ENCODE data around the gene MRPL57. TPM values are rescaled to one million over a fixed set of nuclear protein-coding genes. Genes with fewer than 3 reads are reported as not detected.
"Not testable (repeated sequence)": the region's sequence is repeated elsewhere in the genome, so short reads cannot be mapped to it uniquely, and the experiment has no call there.

The MRPL57 gene
- total RNA-seq, result 10 to 100 TPM; 20.8 to 23.1 TPM

DNA sequence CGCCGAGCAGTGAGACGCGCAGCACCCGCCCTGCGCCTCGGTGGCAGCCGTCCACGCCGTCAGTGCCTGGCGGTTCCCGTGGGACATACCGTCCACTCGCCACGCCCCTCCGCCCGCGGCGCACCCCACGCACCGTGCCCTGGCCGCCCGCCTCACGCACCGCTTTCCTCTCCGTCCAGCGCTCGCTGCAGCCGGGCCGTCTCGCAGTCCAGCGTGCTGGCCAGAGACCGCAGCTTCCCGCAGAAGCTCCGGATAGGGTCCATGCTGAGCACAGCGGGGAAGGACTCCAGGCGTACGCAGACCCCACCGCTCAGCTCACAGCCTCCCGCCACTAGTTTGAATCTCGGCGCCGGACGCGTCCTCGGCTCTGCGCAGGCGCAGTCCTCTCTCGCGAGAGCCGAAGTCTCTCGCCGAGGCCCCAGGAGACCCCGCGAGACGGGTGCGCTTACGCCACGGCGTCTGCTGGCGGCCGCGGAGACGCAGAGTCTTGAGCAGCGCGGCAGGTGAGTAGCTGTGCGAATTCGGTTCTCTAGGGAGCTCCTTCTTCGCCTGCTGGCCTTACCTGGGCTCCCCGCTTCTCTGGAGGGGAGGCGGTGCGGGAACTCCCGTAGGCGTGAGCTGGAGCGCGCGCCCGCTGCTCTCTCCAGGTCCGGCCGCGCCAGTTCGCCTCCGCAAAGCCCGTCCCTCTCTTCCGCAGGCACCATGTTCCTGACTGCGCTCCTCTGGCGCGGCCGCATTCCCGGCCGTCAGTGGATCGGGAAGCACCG is at the start of gene MRPL57, which contains the start of gene SKA3:
MRPL57 (plus strand) TSS at position 444 of the 767 bp plus-strand sequence; CDS start at position 703, 259 bp downstream.
SKA3 (minus strand) TSS at position 338 of the 767 bp plus-strand sequence; CDS start at position 263, 75 bp downstream.
- Mint-ChIP-seq H3K4me3 (peak within 1 kb of the TSS; percentile 99), H3K9me3 (no peaks in the 10 kb centered on the region), H3K27ac (peak within 1 kb of the TSS; percentile 96), H3K27me3 (no peaks in the 10 kb centered on the region), H3K4me1 (ENCODE audit: low read depth) (peaks cover 18% of the 10 kb centered on the region), H3K36me3 (peaks cover 18% of the 10 kb centered on the region)
- CTCF ChIA-PET, result interaction anchor here (0.7 to 3.4 kb wide), 10 partner anchors 12 to 473 kb away, joined by 3 to 17 read pairs (median 5); partner anchors contain the start of gene IL17D
- DNase-seq, result peak; percentile 96
- intact Hi-C loops (cut with micrococcal nuclease), result loop anchor here (1.0 to 10.0 kb wide), 5 partner anchors 122 to 496 kb away; partner anchors contain the start of genes EEF1AKMT1, FGF9 and XPO4
- POLR2A ChIA-PET, result interaction anchor here (0.6 to 2.2 kb wide), 17 partner anchors 8 to 650 kb away, joined by 3 to 10 read pairs (median 4); partner anchors contain the start of genes LATS2, MICU2, XPO4 and ZDHHC20

DNA sequence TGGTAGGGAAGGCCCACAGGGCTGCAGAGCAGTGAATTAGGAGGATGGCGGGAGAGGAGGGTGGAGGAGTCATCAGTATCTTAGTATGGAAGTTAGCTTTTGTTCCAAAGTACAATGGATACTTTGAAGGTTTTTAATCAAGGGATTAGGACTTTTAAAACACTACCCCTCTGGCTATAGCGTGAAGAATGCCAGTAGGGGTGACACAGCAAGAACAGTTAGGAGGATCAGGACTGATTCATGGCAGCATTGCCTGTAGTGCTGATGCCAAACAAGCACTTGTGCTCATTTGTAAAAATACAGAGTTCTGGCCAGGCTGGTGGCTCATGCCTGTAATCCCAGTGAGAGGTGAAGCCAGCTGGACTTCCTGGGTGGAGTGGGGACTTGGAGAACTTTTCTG is 46.3 kb upstream of the MRPL57 start:
- intact Hi-C loops (cut with micrococcal nuclease), result no loop called here
- H3K4me3 Mint-ChIP-seq, result no peak overlapping the region
- ChIA-PET CTCF (no interaction called here), POLR2A (no interaction called here)
- no peaks in the 10 kb centered on the region for H3K36me3 Mint-ChIP-seq
- peaks cover 4% of the 10 kb centered on the region for H3K27me3 Mint-ChIP-seq
- no peaks in the 10 kb centered on the region for H3K9me3 Mint-ChIP-seq
- no peaks in the 10 kb centered on the region for H3K4me1 Mint-ChIP-seq (ENCODE audit: low read depth)
- DNase-seq, result no peak
- H3K27ac Mint-ChIP-seq, result no peak overlapping the region

DNA sequence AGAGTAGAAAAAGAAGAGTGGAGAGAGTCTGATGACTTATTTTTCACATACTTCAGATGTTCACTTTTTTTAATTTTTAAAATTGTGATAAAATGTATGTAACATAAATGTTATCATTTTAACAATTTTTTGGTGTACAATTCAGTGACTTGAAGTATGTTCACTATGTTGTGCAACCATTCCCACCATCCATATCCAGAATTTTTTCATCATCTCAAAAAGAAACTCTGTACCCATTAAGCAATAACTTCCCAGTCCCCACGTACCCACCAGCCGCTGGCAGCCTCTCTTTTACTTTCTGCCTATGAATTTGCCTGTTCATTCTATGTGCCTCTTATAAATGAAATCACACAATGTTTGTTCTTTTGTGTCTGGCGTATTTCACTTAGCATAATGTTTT is 43.4 kb upstream of the MRPL57 start:
- Mint-ChIP-seq H3K9me3 (no peaks in the 10 kb centered on the region), H3K4me1 (ENCODE audit: low read depth) (no peaks in the 10 kb centered on the region), H3K27me3 (peaks cover 12% of the 10 kb centered on the region), H3K4me3 (no peak overlapping the region), H3K36me3 (no peaks in the 10 kb centered on the region), H3K27ac (no peak overlapping the region)
- no peak for DNase-seq
- intact Hi-C loops (cut with micrococcal nuclease), result no loop called here
- ChIA-PET CTCF (no interaction called here), POLR2A (no interaction called here)

DNA sequence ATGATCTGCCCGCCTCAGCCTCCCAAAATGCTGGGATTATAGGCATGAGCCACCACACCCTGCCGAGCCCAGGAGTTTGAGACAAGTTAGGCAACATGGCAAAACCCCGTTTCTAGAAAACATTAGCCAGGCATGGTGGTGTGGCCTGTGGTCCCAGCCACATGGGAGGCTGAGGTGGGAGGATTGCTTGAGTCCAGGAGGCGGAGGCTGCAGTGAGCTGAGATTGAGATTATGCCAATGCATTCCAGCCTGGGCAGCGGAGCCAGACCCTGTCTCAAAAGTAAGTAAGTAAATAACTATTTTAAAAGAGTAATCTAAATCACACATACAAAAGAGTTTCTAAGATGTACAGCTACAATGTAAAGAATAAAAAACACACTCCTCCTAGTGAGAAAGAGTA is 42.0 kb upstream of the MRPL57 start:
- Mint-ChIP-seq H3K9me3 (no peaks in the 10 kb centered on the region), H3K4me3 (no peak overlapping the region), H3K27ac (no peak overlapping the region), H3K4me1 (ENCODE audit: low read depth) (peaks cover under 1% of the 10 kb centered on the region), H3K27me3 (peaks cover 12% of the 10 kb centered on the region), H3K36me3 (no peaks in the 10 kb centered on the region)
- ChIA-PET CTCF (no interaction called here), POLR2A (interaction anchor here (0.6 kb wide), 1 partner anchor 20 kb away, joined by 5 read pairs; no protein-coding TSS in a partner anchor)
- intact Hi-C loops (cut with micrococcal nuclease), result loop anchor here (1.0 kb wide), 1 partner anchor 191 kb away; no protein-coding TSS in a partner anchor
- DNase-seq, result no peak

DNA sequence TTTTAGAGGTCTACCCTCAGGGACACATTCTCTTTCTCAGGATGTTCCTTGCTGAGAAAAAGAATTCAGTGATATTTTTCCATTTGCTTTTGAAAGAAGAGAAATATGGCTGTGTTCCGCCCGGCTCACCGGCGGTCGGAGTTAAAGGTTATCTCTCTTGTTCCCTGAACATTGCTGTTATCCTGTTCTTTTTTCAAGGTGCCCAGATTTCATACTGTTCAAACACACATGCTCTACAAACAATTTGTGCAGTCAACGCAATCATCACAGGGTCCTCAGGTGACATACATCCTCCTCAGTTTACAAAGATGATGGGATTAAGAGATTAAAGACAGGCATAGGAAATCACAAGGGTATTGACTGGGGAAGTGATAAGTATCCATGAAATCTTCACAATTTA is 40.6 kb upstream of the MRPL57 start:
- peaks cover 11% of the 10 kb centered on the region for H3K36me3 Mint-ChIP-seq

DNA sequence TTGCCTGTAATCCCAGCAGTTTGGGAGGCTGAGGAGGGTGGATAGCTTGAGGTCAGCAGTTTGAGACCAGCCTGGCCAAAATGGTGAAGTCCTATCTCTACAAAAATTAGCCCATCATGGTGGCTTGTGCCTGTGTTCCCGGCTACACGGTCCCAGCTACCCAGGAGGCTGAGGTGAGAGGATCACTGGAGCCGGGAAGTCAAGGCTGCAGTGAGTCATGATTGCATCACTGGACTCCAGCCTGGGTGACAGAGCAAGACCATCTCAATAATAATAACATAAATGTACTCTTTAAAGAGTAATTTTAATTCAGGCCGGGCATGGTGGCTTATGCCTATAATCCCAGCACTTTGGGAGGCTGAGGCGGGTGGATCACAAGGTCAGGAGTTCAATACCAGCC is 38.8 kb upstream of the MRPL57 start:
- POLR2A ChIA-PET, result no interaction called here
- Mint-ChIP-seq H3K36me3 (peaks cover 16% of the 10 kb centered on the region), H3K4me3 (no peak overlapping the region), H3K4me1 (ENCODE audit: low read depth) (peaks cover 12% of the 10 kb centered on the region), H3K9me3 (no peaks in the 10 kb centered on the region), H3K27me3 (peaks cover 13% of the 10 kb centered on the region), H3K27ac (no peak overlapping the region)
- DNase-seq, result no peak
- CTCF ChIA-PET, result interaction anchor here (0.6 kb wide), 1 partner anchor 426 kb away, joined by 3 read pairs; no protein-coding TSS in a partner anchor
- intact Hi-C loops (cut with micrococcal nuclease), result no loop called here

More for the DNA sequence above, 40.6 kb upstream of the MRPL57 start:
- H3K4me1 Mint-ChIP-seq (ENCODE audit: low read depth); DNase-seq; POLR2A ChIA-PET; H3K4me3 Mint-ChIP-seq; CTCF ChIA-PET; intact Hi-C loops (cut with micrococcal nuclease); H3K27ac Mint-ChIP-seq; H3K9me3 Mint-ChIP-seq: not testable (repeated sequence)
- peaks cover 15% of the 10 kb centered on the region for H3K27me3 Mint-ChIP-seq

DNA sequence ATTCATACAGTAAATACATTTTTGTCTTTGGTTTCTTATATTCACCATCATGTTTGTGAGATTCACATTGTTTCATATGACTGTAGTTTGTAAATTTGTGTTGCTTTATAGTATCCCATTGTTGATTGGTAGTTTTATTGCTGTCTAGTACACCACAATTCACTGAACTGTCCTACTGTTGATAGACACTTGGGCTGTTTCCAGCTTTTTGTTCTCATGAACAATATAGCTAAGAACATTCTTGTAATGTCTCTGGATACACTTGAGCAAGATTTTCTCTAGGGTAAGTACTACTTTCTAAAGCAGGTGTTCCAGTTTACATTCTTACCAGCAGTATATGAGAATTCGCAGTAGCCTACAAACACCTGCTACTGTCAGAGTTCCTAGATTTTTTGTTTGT is 37.9 kb upstream of the MRPL57 start:
- DNase-seq, result no peak
- H3K4me1 Mint-ChIP-seq (ENCODE audit: low read depth), result peaks cover 20% of the 10 kb centered on the region
- peak overlapping the region; percentile 37 for H3K4me3 Mint-ChIP-seq
- no peaks in the 10 kb centered on the region for H3K9me3 Mint-ChIP-seq
- H3K27me3 Mint-ChIP-seq, result peaks cover 11% of the 10 kb centered on the region
- POLR2A ChIA-PET, result no interaction called here
- no peak overlapping the region for H3K27ac Mint-ChIP-seq
- H3K36me3 Mint-ChIP-seq, result peaks cover 25% of the 10 kb centered on the region
- CTCF ChIA-PET, result no interaction called here
- intact Hi-C loops (cut with micrococcal nuclease), result no loop called here

DNA sequence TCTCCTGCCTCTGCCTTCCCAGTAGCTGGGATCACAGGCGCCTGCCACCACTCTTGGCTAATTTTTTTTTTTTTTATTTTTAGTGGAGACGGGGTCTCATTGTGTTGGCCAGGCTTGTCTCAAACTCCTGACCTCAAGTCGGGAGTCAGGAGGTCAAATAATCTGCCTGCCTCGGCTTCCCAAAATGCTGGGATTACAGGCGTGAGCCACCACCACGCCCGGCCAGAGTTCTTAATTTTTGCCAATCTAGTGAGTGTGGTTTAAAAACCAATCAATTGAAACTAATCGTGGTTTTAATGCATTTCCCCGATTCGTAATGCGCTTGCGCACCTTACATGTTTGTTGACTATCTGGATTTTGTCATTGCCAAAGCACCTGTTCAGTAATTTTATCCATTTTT is 37.1 kb upstream of the MRPL57 start:
- Mint-ChIP-seq H3K9me3 (no peaks in the 10 kb centered on the region), H3K27me3 (peaks cover 11% of the 10 kb centered on the region), H3K4me1 (ENCODE audit: low read depth) (peaks cover 24% of the 10 kb centered on the region), H3K36me3 (peaks cover 28% of the 10 kb centered on the region), H3K4me3 (peak overlapping the region; percentile 93), H3K27ac (peak overlapping the region; percentile 95)
- ChIA-PET CTCF (no interaction called here), POLR2A (no interaction called here)
- intact Hi-C loops (cut with micrococcal nuclease), result no loop called here
- no peak for DNase-seq

GRCh38 chr13:21142766-21143165 is 33.7 kb upstream of the MRPL57 start:
- Mint-ChIP-seq H3K27me3 (peaks cover 3% of the 10 kb centered on the region), H3K9me3 (no peaks in the 10 kb centered on the region), H3K36me3 (peaks cover 45% of the 10 kb centered on the region), H3K4me3 (peak overlapping the region; percentile 58), H3K27ac (peak overlapping the region; percentile 74), H3K4me1 (ENCODE audit: low read depth) (peaks cover 27% of the 10 kb centered on the region)
- ChIA-PET POLR2A (no interaction called here), CTCF (interaction anchor here (2.3 kb wide), 1 partner anchor 34 kb away, joined by 9 read pairs; the partner anchor contains the start of genes MRPL57 and SKA3)
- no peak for DNase-seq
- intact Hi-C loops (cut with micrococcal nuclease), result no loop called here

GRCh38 chr13:21147827-21148226 is 28.6 kb upstream of the MRPL57 start:
- no peak for DNase-seq
- Mint-ChIP-seq H3K4me3 (no peak overlapping the region), H3K4me1 (ENCODE audit: low read depth) (peaks cover 16% of the 10 kb centered on the region), H3K36me3 (peaks cover 32% of the 10 kb centered on the region), H3K9me3 (no peaks in the 10 kb centered on the region), H3K27me3 (no peaks in the 10 kb centered on the region), H3K27ac (no peak overlapping the region)
- ChIA-PET CTCF (no interaction called here), POLR2A (interaction anchor here (1.3 kb wide), 1 partner anchor 20 kb away, joined by 3 read pairs; no protein-coding TSS in a partner anchor)
- intact Hi-C loops (cut with micrococcal nuclease), result no loop called here

DNA sequence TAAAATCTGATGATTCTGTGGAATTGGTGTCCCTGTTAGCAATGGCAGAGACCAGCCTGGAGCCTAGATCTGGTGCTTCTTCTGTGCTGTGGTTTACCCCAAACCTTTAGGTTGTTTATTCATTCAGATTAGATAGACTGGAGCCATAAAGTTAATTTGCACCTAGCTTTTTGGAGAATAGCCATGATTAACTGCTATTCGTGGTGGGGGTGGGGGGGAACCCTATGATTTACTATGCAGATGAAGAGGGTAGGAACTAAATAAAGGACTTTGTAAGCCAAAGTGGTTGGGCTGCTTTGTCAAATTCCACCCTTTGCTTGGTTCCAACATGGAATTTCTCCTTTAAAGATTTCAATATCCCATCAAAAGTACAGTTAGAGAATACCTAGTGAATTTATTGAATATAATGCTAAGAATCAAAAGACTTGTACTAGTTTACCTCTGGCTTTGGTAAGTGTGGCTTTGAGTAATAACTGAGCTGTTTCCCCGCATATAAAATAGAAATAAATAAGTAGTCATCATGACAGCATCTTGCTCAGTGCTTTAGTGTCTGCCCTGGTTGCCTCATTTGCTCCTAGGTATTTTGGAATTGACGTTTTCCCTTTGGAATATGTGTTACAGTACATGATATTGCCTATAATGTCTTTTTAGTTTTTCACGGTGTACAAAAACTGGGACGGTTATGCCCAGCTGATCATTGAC is 27.8 kb upstream of the MRPL57 start:
- H3K36me3 Mint-ChIP-seq, result peaks cover 23% of the 10 kb centered on the region
- H3K9me3 Mint-ChIP-seq, result no peaks in the 10 kb centered on the region
- no peak overlapping the region for H3K4me3 Mint-ChIP-seq
- CTCF ChIA-PET, result no interaction called here
- peaks cover 7% of the 10 kb centered on the region for H3K4me1 Mint-ChIP-seq (ENCODE audit: low read depth)
- no peak for DNase-seq
- intact Hi-C loops (cut with micrococcal nuclease), result no loop called here
- H3K27me3 Mint-ChIP-seq, result no peaks in the 10 kb centered on the region
- POLR2A ChIA-PET, result interaction anchor here (1.0 to 1.3 kb wide), 2 partner anchors 20 to 28 kb away, joined by 3 to 5 read pairs; partner anchors contain the start of genes MRPL57 and SKA3
- H3K27ac Mint-ChIP-seq, result no peak overlapping the region

GRCh38 chr13:21149568-21149967 is 26.9 kb upstream of the MRPL57 start:
- Mint-ChIP-seq H3K4me1 (ENCODE audit: low read depth) (peaks cover 3% of the 10 kb centered on the region), H3K36me3 (peaks cover 25% of the 10 kb centered on the region), H3K4me3 (no peak overlapping the region), H3K27me3 (no peaks in the 10 kb centered on the region), H3K9me3 (no peaks in the 10 kb centered on the region), H3K27ac (no peak overlapping the region)
- POLR2A ChIA-PET, result interaction anchor here (1.3 kb wide), 1 partner anchor 8 kb away, joined by 3 read pairs; no protein-coding TSS in a partner anchor
- DNase-seq, result no peak
- intact Hi-C loops (cut with micrococcal nuclease), result no loop called here
- CTCF ChIA-PET, result interaction anchor here (1.2 kb wide), 1 partner anchor 27 kb away, joined by 4 read pairs; the partner anchor contains the start of genes MRPL57 and SKA3
